BJ (cell line): ENCODE results near the gene PAM. TPM values are rescaled to one million over a fixed set of nuclear protein-coding genes. Genes with fewer than 3 reads are reported as not detected.

Experiments used
- CTCF ChIA-PET: fragments of 350-600 bp; formaldehyde crosslinking; extraction: SDS; loops from one replicate; lab custom pipeline; 2021; ENCODE audit warnings: antibody characterized with exemption, inconsistent platforms; lab: Yijun Ruan, JAX
- POLR2A ChIA-PET: fragments of 300-600 bp; sonication (Branson Sonifier 250); formaldehyde crosslinking; extraction: SDS; loops from one replicate; lab custom pipeline; 2021; ENCODE audit warnings: antibody characterized with exemption; lab: Charles Lee
- DNase-seq: peaks from one replicate; pipeline ENCODE4 v3.0.0-alpha.2; 2011; ENCODE audit warnings: low read depth
- H3K27me3 ChIP-seq: 2 replicates; pipeline ENCODE4 v1.6.0; 2011; ENCODE audit warnings: low read length; ENCODE audit not compliant: control insufficient read depth, insufficient read depth
- H3K36me3 ChIP-seq: 2 replicates; pipeline ENCODE4 v1.5.1; 2011; ENCODE audit warnings: low read length; ENCODE audit not compliant: control insufficient read depth, insufficient read depth
- H3K4me3 ChIP-seq: 2 replicates; pipeline ENCODE4 v1.5.1; 2011; ENCODE audit warnings: low read depth, mild to moderate bottlenecking, control low read depth, low read length
- CTCF ChIP-seq: IDR thresholded peaks from 2 replicates; pipeline ENCODE4 v1.5.1; 2011; ENCODE audit warnings: low read depth, mild to moderate bottlenecking, control low read depth, inconsistent platforms, low read length, moderate library complexity; ENCODE audit not compliant: insufficient read depth
- polyA plus RNA-seq: library from polyadenylated mRNA; depleted of rRNA; stranded (reverse); fragments of >200 nt; gene quantifications from 2 replicates; pipeline ENCODE4 v1.2.3, GENCODE V29; 2011

PAM gene
- polyA plus RNA-seq, 1 experiment: 256 TPM

DNA sequence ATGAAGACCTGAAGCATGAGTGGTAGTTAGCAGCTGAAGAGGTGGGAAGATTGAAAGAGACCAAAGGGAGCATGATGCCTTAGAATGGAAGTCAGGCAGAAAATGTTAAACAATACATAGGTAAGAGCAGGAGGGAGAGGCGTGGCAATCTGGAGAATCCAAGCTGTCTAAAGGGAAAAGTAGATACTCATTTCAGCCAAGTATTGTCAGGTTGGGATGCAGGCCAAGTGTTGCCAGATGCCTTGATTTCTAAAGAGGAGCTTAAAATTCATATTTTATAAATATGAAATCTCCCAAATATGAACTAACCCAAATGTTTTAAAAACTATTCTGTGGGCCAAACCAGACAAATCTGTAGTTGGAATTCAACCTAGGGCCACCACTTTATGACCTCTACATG, 4.2 kb downstream of the PAM start:
- Histone ChIP-seq H3K36me3 (no peaks in the 10 kb centered on the region), H3K27me3 (no peaks in the 10 kb centered on the region), H3K4me3 (no peak overlapping the region)
- ChIA-PET POLR2A (no interaction called here), CTCF (interaction anchor here (1.2 kb wide), 1 partner anchor 78 kb away, joined by 5 read pairs; no protein-coding TSS in a partner anchor)
- TF ChIP-seq CTCF: no peak
- no peak for DNase-seq

DNA sequence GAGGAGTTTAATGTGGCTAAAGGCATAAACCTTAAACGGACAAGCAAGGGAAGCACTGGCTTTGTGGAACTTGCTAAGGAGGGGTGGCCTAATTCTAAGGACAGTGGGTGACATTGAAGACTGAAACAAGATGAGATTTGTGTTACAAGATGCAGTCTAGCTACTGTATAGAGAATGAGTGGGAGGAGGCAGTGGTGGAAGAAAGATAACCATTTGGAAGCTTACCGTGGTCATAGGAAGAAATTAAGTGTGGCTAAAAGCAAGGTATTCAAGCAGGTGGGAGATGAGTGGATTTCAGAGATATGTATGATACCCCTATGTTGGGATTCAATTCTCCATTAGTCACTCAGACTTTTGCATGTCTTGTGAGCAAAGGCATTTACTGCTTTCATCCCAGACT, 4.6 kb downstream of the PAM start:
- no peaks in the 10 kb centered on the region for H3K36me3 ChIP-seq
- DNase-seq: no peak
- H3K4me3 ChIP-seq: no peak overlapping the region
- TF ChIP-seq CTCF: no peak
- ChIA-PET POLR2A (no interaction called here), CTCF (interaction anchor here (1.2 to 1.5 kb wide), 2 partner anchors 79 to 213 kb away, joined by 4 to 5 read pairs; no protein-coding TSS in a partner anchor)
- H3K27me3 ChIP-seq: no peaks in the 10 kb centered on the region

GRCh38 chr5:102760815-102761214, 5.7 kb downstream of the PAM start:
- no peaks in the 10 kb centered on the region; the same call in 1 of the 2 replicates for H3K36me3 ChIP-seq
- no peak overlapping the region for H3K4me3 ChIP-seq
- no peak for DNase-seq
- no peak for TF ChIP-seq CTCF
- no peaks in the 10 kb centered on the region for H3K27me3 ChIP-seq
- CTCF ChIA-PET: interaction anchor here (1.5 kb wide), 1 partner anchor 211 kb away, joined by 4 read pairs; no protein-coding TSS in a partner anchor
- POLR2A ChIA-PET: no interaction called here

DNA sequence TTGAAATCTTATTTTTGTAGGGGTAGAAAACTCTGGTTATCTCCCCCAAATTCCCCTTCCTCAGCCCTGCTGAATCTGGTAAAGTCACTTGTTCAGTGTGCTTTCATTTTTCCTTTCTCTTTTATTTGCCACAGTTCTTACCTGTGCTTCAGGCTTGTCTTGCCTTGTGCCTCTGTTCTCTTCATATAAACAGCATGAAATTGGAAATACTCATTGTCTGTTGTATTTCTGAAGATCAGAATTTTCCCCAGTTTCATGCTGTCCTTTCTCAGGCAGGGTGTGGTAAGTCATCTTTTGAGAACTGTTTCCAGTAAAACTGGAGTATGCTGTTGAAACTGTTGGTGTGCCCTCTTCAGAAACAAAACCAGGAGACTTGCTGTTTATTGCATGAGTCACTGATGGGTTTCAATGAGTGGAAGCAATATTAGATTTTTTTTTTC, 7.0 kb downstream of the PAM start:
- ChIA-PET POLR2A (no interaction called here), CTCF (interaction anchor here (1.2 kb wide), 1 partner anchor 81 kb away, joined by 4 read pairs; no protein-coding TSS in a partner anchor)
- no peaks in the 10 kb centered on the region; the same call in 1 of the 2 replicates for H3K36me3 ChIP-seq
- no peaks in the 10 kb centered on the region for H3K27me3 ChIP-seq
- DNase-seq: no peak
- no peak for TF ChIP-seq CTCF
- no peak overlapping the region for H3K4me3 ChIP-seq

- Histone ChIP-seq H3K27me3 (no peaks in the 10 kb centered on the region), H3K36me3 (no peaks in the 10 kb centered on the region; the same call in 1 of the 2 replicates), H3K4me3 (no peak overlapping the region)
- ChIA-PET CTCF (interaction anchor here (1.2 kb wide), 1 partner anchor 81 kb away, joined by 4 read pairs; no protein-coding TSS in a partner anchor), POLR2A (no interaction called here)
- no peak for DNase-seq
- no peak for TF ChIP-seq CTCF
These were observed 7.6 kb downstream of the PAM start for GRCh38 chr5:102762562-102763227.
